Fibroblast of the conjunctiva (primary cell): ENCODE results near the gene CFC1.
"Not testable (repeated sequence)": the region's sequence is repeated elsewhere in the genome, so short reads cannot be mapped to it uniquely, and the experiment has no call there.

ENCODE experiments used
- DNase-seq: peaks from one replicate; pipeline ENCODE4 v3.0.0-alpha.2; 2010; ENCODE audit warnings: low read depth

The CFC1 gene

DNA sequence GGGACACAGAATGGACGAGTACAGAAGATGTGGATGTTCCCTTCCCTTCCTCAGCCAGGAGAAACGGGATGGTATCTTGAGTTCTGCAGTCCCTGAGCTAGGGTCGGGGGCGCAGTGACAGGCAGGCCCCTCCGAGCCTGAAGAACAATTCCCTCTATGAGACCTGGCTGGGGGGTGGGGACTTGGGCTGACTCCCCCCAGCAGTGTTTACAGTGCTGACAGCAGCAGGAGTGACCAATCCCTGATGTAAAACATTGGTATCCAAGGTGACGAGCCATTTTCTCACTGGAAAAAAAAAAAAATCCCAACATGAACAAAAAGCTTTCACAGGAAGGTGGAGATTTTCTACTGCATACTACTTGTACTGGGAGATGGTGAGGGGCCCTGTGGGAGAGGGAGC is at the start of gene CFC1:
Gene CFC1 (minus strand): TSS at position 183 of the 400 bp plus-strand sequence. CDS start 288 bp downstream, outside the sequence.
- not testable (repeated sequence) for DNase-seq

- DNase-seq, result not testable (repeated sequence)
Measured at GRCh38 chr2:130641688-130642087, 42.3 kb upstream of the CFC1 start.

DNA sequence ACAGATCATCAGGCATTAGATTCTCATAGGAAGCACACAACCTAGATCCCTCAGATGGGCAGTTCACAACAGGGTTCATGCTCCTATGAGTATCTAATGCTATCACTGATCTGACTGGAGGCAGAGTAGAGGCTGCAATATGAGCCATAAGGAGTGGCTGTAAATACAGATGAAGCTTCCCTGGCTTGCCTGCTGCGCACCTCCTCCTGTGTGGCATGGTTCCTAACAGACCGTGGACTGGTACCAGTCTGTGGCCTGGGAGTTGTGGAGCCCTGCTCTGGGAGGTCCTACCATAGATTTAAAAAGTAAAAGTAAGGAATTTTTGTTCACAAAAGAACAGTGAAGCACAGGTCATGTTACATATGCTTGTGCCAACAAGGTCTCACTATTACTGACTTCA is 39.6 kb upstream of the CFC1 start:
- not testable (repeated sequence) for DNase-seq

DNA sequence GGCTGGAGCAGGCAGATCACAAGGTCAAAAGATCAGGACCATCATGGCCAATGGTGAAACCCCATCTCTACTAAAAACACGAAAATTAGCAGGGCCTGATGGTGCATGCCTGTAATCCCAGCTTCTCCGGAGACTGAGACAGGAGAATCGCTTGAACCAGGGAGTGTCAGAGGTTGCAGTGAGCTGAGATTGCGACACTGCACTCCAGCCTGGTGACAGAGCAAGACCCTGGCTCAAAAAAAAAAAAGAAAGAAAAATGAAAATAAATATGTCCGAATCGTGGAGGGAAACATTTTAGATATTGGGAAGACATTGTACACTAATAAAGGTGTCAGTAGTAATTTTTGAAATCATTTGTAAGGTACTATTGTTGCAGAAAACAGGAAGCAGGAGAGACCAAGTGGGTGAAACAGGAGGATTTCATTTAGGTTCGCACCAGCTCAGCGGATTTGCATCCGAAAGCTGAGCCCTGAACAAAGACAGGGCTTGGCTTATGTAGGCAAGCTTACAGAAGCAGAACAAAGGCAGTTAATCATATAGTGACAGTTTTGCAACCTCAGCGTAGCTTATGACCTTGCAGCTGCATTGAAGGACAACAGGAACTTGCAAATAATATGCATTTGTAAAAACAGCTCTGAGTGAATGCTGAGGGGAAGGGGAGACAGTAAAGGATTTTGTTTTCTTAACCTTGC is 29.6 kb upstream of the CFC1 start:
- not testable (repeated sequence) for DNase-seq

DNA sequence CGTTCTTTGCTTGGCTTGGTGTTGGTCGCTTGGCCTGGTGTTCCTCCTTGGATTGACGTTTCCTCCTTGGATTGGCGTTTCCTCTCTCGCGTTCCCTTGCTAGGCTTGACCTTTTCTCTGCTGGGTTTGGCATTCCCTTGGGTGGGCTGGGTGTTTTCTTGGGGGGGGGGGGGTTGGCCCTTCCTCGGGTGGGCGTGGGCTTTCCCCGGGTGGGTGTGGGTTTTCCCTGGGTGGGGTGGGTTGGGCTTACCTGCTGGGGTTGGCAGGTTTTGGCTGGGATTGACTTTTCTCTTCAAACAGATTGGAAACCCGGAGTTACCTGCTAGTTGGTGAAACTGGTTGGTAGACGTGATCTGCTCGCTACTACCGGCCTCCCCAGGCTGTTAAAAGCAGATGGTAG is 11.8 kb upstream of the CFC1 start, which contains the start of gene POTEJ:
Gene POTEJ (plus strand): TSS at position 301 of the 400 bp plus-strand sequence. CDS start 93 bp downstream, at position 394.
- DNase-seq, result not testable (repeated sequence)

GRCh38 chr2:130610486-130610885 is 11.1 kb upstream of the CFC1 start:
- DNase-seq, result not testable (repeated sequence)

- DNase-seq, result not testable (repeated sequence)
Measured at GRCh38 chr2:130609002-130609920, 9.9 kb upstream of the CFC1 start.

- not testable (repeated sequence) for DNase-seq
Measured at GRCh38 chr2:130608276-130609001, 9.1 kb upstream of the CFC1 start.

DNA sequence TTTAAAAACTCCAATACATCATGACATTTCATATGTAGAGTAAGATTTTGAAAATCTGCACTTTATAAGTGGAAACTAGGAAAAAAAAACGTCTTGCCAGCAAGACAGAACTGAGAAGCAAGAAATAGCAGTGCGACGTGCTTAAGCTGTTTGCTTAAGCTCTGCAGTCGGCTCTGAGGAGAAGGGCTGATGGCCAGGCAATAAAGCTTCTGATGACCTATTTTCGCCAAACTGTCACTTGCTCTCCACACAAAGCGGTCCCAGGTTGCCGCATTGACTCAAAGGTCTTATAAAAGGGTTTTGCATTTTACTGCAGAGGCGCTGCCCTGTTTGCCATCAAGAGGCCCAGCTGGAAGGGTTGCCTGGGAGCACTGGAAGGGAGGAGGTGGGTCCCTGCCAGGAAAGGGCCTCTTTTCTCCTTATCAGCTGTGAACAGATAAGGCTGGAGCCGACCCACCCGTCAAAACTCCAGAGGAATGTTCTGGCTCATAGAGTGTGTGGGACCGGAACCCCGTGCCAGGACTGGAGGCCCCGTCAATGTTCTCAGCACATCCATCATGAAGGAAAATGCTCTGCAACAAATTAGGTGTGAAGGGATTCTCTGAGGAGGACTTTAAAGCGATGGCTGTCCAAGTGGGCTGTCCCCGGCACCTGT is 2.4 kb upstream of the CFC1 start:
- not testable (repeated sequence) for DNase-seq

DNA sequence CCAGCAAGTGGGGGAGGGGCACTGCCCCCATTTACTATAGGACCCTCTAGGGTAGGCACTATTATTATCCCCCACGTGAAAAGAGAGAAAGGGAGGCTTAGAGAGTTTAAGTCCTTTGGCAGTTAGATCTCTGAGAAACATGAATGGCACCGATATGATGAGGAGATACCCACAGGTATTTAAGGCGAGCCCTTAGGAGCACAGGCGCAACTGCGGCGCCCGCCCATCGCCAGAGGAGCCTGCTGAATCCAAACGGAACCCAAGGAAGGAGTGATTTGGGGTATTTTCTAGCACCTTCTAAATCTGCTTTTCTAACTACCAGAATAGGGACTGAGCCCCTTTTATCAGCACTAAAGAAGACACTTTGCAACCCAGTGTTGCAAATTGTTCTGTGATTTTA is 551 bp upstream of the CFC1 start:
- not testable (repeated sequence) for DNase-seq

GRCh38 chr2:130598463-130598862 is 912 bp downstream of the CFC1 start:
- DNase-seq, result not testable (repeated sequence)

GRCh38 chr2:130597994-130598393 is 1.4 kb downstream of the CFC1 start:
- not testable (repeated sequence) for DNase-seq

DNA sequence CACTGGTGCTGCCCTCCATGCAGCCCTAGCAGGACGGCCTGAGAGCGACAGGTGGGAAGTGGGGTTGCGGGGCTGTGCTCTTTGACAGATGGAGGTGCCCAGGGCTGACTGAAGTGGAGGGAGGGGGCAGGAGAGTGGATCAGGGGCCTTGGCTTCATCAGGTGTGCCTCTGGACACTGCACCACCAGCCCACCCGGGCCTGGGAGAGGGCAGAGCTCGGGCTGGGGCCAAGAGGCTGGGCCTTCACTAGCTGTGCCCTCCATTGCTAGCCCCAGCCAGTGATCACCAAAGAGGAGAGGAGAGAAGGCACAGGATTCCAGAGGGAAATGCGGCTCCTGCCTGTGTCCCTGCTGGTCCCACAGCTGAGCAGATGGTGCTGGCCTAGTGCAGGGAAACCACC is 2.6 kb downstream of the CFC1 start:
- DNase-seq, result not testable (repeated sequence)

DNA sequence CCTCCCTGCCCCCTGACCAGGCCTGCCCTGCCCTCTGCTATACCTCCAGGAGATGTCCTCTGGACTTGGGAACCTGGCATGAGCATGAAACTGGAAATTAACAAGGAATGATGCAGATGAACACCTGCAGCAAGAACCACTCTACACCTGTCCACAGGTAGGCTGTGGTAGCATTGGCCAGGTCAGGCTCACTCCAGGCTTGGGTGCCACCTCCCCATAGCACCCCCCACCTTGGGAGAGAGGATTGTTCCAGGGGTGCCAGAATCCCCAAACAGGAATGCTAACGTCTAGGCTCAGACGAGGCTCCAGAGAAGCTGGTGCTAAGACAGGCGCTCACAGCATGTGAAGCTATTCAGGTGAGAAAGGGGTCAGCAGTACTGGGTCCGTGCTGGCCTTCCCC is 5.4 kb downstream of the CFC1 start:
- DNase-seq, result not testable (repeated sequence)

DNA sequence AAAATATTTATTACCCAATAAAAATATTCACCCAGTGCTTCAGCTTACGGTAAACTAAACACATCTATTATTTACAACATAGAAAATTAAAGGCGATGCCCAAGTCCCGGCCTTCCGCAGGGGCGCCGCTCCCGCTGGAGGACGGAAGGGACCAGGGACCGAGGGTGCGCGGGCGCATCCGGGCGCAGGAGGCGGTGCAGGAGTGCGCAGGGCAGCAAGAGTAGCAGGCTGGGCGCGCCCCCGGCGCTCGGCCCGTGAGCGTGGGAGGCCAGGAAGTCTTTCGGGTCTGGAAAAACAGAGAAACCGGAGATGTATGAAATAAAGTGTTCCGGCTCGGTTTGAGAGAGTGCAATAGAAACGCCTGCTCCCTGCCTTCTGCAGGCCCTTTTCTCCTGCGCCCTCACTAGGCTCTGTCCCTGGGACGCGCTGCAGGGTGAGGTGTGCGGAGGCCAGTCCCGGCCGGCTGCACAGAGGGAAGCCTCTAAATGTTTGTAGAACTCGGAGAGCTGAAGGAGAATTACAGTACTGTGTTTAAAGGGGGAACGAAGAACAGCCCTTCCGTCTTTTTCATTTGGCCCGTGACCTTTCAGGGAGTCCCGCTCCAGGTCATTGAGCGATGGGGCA is 6.5 kb downstream of the CFC1 start:
- DNase-seq, result not testable (repeated sequence)

- DNase-seq, result not testable (repeated sequence)
Measured at GRCh38 chr2:130590842-130591359, 8.5 kb downstream of the CFC1 start.

GRCh38 chr2:130590170-130590841 is 9.1 kb downstream of the CFC1 start:
- not testable (repeated sequence) for DNase-seq

- DNase-seq, result not testable (repeated sequence)
Measured at GRCh38 chr2:130588688-130589458, 10.5 kb downstream of the CFC1 start.

- not testable (repeated sequence) for DNase-seq
Measured at GRCh38 chr2:130584726-130585125, 14.6 kb downstream of the CFC1 start.
